NOMO-1 (cell line): ENCODE results near the gene OSBP2.

Source experiments
- DNase-seq, 2 experiments: peaks; one replicate each; lab custom pipeline; 2025; ENCODE audit not compliant: unreplicated experiment in 2 of 2; lab: John Stamatoyannopoulos, UW

The OSBP2 gene

DNA sequence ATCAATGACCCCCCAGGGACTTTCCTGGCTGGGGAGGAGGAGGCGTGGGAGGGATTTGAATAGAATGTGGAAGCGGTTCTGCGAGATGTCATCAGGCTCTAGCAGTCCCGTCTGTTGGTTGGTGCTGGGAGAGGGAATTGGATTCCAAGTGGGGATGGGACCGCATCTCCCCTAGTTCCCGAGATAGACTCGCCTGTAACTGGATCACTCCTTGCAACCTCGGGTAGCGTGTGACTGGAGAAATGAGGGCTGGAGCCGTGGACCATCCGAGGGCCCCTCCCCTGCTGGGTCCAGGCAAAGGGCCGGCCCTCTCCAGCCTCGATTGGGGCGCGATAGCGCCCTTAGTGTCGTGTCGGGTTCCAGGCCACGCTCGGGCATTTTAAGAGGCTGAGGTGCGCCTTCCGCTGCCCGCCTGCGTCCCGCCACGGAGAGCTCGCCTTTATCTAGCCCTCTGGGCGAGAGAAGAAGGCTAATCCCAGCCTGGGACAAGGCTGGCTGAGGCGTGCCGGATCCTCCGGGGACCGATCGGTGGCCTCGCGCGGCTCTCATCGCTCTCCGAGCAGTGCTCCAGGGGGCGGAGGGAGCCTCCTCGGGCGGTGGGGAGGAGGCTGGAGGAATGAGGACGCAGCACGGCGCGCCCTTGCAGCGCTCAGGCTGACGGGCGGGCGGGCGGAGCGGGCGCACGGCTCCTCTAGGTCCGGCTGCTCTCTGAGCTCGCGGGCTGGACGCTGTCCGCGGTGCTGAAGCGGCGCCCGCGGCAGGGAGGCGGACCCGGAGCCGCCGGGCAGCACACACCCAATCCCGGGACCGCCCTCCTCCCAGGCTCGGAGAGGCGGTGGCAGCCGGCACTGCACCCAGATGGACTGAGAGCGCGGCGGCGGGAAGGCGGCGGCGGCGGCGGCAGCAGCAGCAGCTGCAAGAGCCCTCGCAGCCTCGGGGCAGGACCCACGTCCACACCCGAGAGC lies 107.8 kb downstream of the OSBP2 start:
- peak; percentile 85 to 88 for DNase-seq

DNA sequence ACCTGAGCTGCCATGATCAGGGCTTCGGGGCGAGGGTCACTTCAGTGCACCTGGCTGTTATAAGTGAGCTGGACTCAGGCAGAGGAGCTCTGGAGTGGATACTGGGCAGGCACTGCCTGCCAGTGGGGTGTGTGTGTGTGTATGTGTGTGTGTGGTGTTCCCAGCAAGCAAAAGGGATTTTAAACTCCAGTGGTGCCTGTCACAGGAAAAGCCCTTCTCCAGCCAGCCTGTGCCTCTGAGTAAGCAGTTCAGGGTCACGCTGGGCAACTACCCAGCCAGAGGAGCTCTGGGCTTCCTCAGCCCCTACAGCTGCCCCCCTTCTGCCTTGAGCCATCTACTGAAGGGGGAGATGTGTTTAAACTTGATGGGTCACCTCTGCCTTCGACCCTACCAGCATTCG lies 109.0 kb downstream of the OSBP2 start:
- DNase-seq: no peak

GRCh38 chr22:30804626-30805025 lies 110.0 kb downstream of the OSBP2 start:
- DNase-seq: no peak

- DNase-seq: no peak
Observed at GRCh38 chr22:30806391-30806861, 111.8 kb downstream of the OSBP2 start.

DNA sequence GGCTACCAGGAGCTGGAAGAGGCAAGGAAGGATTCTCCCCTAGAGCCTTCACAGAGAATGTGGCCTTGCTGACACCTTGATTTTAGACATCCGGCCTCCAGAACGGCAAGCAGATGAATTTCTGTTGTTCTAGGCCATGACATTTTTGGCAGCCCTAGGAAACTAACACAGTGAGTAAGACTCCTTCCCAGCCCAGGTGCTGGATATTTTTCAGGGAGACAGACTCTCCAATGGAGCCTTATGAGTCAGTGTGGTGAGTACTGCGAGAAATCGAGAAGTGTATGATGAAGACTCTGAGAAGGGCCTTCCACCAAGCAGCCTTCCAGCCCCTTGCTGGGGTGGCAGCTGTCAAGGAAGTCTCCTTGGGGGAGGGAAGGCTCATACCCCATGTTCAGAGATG lies 114.4 kb downstream of the OSBP2 start:
- no peak for DNase-seq

- DNase-seq: no peak
Observed at GRCh38 chr22:30810105-30810504, 115.4 kb downstream of the OSBP2 start.

DNA sequence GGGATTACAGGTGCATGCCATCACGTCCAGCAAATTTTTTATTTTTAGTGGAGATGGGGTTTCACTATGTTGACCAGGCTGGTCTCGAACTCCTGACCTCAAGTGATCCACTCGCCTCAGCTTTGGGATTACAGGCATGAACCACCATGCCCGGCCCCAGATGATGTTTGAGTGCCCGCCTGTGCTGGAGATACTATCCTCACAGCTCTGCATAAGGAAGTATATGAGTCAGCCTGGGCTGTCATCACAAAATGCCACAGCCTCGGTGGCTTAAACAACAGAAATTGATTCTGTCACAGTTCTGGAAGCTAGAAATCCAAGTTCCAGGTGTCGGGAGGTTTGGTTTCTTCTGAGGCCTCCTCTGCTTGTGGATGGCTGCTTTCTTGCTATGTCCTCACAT lies 119.3 kb downstream of the OSBP2 start:
- no peak for DNase-seq

- no peak for DNase-seq
Observed at GRCh38 chr22:30816413-30816812, 121.7 kb downstream of the OSBP2 start.

- no peak for DNase-seq
Observed at GRCh38 chr22:30821381-30821780, 126.7 kb downstream of the OSBP2 start.

DNA sequence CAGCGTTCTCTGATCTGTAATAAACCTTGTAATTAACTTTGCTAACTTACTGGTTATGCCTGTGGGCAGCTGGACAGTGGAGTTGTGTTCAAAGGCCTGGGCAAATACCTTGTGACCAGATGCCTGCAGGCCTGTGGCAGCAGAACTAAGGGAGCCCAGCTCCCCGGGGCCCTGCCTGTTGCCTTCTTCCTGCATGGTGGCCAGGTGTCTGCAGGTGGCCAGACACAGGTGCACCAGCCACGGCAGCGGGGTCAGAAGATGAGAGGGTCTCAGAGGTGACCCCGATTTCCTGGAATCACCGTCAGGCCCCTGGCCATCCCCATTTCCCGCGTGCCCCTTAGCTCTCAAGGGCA lies 127.2 kb downstream of the OSBP2 start:
- DNase-seq: no peak

GRCh38 chr22:30822216-30823014 lies 127.7 kb downstream of the OSBP2 start:
- peak in 1 of 2 experiments; percentile 10 for DNase-seq

DNA sequence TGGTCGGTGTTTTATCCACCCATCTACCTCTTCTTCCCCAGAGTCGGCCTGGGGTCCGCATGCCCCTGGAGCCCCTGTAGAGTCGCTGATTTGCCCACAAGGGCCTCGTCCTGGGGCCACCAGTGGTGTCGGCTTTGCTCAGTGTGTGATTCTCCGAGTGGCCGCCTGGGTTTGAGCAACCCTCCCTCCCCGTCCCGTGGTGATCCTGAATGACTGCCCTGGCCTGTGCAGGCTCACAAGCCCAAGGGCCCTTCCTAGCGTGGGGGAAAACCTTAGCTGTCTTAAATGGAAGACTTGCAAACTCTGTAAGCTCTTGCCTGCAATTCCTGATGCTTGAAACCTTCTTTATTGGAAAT lies 128.3 kb downstream of the OSBP2 start:
- no peak for DNase-seq

- DNase-seq: no peak
Observed at GRCh38 chr22:30824096-30824495, 129.4 kb downstream of the OSBP2 start.

DNA sequence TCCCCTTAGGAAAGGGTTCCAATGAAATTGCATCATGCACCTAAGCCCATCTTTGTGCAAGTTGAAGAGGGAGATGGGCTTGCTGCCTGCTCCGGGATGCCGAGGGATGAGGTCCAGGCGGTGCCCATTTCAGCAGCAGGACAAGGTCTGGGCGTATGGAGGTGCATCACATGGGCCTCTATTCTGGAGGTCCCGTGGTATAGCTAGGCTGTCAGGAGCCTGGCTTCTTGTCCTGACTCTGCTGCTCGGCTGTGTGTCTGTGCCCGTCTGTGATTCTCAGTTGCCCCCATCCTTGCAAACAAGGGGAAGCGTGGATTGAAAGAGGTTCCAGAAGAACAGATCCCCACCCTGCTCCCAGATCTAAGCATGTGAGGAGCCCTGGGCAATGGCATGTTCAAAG lies 130.0 kb downstream of the OSBP2 start:
- DNase-seq: no peak

DNA sequence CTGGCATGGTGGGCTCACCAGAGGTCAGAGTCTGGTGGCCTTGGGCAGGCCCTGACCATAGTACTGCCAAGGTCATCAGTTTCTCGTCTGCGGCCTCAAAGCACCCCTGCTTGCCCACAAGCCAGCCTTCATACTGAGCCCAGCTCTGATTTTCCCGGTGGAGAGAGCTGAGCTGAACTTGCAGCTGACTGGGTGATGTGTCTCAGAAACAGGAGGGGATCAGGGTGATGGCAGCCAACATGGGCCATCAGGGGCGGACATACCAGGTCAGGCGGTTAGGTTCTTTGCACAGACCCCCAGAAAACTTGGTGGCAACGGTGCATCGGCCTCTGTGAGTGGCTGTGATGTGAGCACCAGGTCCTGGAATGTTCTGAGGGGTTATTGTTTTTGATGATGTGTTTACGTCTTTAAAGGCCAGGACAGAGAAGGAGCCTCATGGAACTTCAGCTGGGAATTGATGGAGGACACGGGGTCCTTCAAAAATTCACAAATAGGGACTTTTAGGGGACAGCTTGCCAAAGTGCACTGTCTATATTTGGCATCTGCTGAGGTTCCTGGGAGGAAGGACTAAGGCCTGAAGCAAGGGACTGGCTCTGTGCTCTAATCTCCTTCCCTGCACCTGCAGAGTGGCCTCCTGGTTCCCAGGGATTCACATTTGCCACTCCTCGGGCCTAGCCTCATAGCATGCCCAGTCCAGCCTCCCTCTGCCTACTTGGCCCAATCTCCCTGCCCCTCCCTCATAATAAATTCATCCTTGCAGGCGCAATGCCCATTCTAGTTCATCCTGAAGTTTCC lies 131.2 kb downstream of the OSBP2 start:
- DNase-seq: no peak

DNA sequence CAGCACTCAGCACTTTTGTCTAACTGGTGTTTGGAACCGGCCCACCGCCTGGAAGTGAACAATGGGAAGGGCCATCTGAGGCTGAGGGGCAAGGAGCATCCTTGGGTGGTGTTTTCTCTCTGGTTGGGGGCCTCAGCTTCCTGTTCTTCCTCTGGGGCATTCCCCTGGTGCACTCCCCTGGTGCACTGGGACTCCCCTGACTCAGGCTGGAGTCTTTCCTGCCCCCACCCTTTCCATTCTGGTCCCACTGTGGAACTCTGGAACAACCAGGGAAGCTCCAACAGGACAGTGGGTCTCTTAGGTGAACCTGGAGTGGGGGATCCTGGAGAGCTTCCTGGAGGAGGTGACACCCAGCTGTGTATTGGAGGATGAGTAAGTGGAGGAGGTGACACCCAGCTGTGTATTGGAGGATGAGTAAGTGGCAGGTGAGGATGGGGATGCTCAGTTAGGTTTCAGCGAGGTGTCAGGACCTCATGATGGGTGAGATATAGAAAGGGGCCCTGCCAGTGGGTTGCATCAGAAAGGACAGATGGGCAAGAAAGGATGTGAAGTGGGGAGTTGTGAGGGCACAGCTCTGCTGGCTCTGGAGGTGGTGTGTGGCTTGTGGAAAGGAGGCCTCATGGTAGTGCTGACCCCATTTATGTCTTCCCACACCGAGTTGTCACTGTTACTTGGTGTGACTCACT lies 132.1 kb downstream of the OSBP2 start:
- DNase-seq: no peak

- DNase-seq: no peak
Observed at GRCh38 chr22:30827646-30828045, 133.0 kb downstream of the OSBP2 start.

DNA sequence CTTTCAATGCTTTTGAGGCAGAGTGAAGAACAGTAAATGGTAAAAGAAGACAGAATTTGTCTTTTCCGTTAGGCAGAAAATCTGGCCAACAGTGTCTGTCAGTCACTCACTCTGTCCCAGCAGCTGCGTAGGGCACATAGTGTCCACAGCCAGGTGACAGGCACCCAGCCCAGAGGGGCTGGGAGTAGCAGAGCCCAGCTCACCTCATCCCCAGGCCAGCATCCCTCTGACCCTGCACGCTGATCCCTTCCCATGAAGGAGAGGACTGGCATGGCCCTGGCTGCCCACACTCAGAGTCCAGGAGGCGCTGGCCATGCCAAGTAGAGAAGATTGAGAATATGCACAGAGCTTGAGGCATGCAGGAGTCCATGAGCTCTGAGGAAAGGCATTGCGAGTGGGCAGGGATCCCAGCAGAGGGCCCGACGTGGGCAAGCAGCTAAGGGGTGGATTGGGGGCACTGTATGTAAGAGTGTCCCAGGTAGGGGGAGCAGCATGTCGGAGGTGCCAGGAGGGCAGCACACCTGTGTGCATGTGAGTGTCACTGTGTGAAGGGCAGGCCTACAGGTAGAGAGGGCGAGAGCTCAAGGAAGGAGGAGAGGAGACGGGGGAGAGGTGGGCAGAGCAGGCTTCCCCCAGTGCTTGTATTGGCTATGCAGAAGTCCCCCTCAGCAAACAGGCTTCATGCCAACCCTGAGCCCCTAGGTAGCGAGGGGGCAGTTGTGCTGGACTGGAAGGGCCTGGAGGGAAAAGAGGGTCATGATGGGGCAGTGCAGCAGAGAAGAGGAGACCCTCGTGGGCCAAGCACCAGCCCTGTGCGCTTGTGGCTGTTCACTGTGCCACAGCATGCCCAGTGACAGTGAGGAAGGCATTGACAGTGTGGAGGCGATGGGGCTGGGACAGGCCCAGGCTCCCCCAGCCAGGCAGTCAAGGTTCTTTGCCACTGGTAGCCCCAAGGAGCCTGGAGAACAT lies 133.8 kb downstream of the OSBP2 start:
- no peak for DNase-seq

DNA sequence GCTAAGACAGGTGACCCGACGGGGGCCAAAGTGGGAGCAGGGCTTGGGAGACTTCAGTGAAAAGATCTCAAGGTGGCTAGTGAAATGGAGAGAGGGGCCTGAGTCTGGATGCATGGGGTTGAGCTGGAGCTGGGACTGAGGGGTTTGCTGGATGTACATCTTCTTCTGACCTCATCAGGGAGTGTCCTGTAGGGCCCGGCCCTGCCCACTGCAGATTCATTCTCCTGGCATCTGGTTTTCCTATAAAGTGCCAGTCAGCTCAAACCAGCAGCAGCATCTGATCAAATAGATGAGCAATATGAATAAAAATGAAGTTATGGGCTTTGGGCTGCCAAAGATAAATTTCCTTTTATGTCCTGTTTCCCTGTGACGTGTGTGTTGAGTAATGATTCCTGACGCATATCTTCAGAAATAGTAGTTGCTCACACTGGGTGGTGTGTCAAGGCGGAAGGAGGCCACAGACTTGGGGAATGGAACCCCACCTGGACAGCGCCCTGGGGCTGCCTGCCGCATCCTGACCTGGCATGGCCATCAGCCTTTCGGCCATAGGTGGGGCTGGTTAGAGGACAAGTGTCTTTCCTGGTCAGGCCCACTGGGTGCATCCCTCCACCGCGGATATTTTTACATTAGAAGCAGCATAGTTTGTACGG lies 135.4 kb downstream of the OSBP2 start:
- no peak for DNase-seq
